Ishikawa (cell line): Measurements from ENCODE around the gene UNC5C.
A peak's percentile ranks its signal among the peaks of the same experiment; 100 is the strongest.

ENCODE experiments used
- CEBPB ChIP-seq: IDR thresholded peaks from 2 replicates; pipeline ENCODE4 v1.6.1; 2012
- CREB1 ChIP-seq: IDR thresholded peaks from 2 replicates; pipeline ENCODE4 v1.6.1; 2012; ENCODE audit warnings: low read depth
- EGR1 ChIP-seq: IDR thresholded peaks from 2 replicates; pipeline ENCODE4 v1.6.1; 2012
- EP300 ChIP-seq: IDR thresholded peaks from 2 replicates; pipeline ENCODE4 v1.6.1; 2012; ENCODE audit warnings: borderline replicate concordance
- FOXM1 ChIP-seq: IDR thresholded peaks from 2 replicates; pipeline ENCODE4 v1.6.1; 2012; ENCODE audit warnings: low read depth, borderline replicate concordance
- MAX ChIP-seq: IDR thresholded peaks from 2 replicates; pipeline ENCODE4 v1.6.1; 2012
- NFIC ChIP-seq: IDR thresholded peaks from 2 replicates; pipeline ENCODE4 v1.6.1; 2012
- RAD21 ChIP-seq: IDR thresholded peaks from 2 replicates; pipeline ENCODE4 v1.6.1; 2012; ENCODE audit warnings: low read depth
- REST ChIP-seq: IDR thresholded peaks from 2 replicates; pipeline ENCODE4 v1.6.1; 2012; ENCODE audit warnings: low read depth, mild to moderate bottlenecking
- TAF1 ChIP-seq: IDR thresholded peaks from 2 replicates; pipeline ENCODE4 v1.6.1; 2012; ENCODE audit warnings: low read depth, mild to moderate bottlenecking
- TCF12 ChIP-seq: IDR thresholded peaks from 2 replicates; pipeline ENCODE4 v1.6.1; 2012; ENCODE audit warnings: low read depth
- TEAD4 ChIP-seq: IDR thresholded peaks from 2 replicates; pipeline ENCODE4 v1.6.1; 2012
- USF1 ChIP-seq: IDR thresholded peaks from 2 replicates; pipeline ENCODE4 v1.6.1; 2012
- YY1 ChIP-seq: IDR thresholded peaks from 2 replicates; pipeline ENCODE4 v1.6.1; 2012; ENCODE audit warnings: low read depth
- ZBTB7A ChIP-seq: IDR thresholded peaks from 2 replicates; pipeline ENCODE4 v1.6.1; 2012; ENCODE audit warnings: low read depth

Gene UNC5C

GRCh38 chr4:95216636-95217035 is 332.1 kb downstream of the UNC5C start:
- TF ChIP-seq TCF12: no peak
- no peak for TF ChIP-seq RAD21
- no peak for TF ChIP-seq EP300
- no peak for TF ChIP-seq YY1
- TF ChIP-seq MAX: no peak
- no peak for TF ChIP-seq USF1
- TF ChIP-seq REST: no peak
- no peak for TF ChIP-seq CREB1
- no peak for TF ChIP-seq TEAD4
- no peak for TF ChIP-seq FOXM1
- no peak for TF ChIP-seq TAF1

- TF ChIP-seq FOXM1 (no peak), TCF12 (no peak), YY1 (no peak), TAF1 (no peak), NFIC (no peak), CEBPB (0 out of 2 replicates have a peak, but pooled peaks have one; percentile 39), TEAD4 (no peak)
Observed at GRCh38 chr4:95215991-95216605, 332.7 kb downstream of the UNC5C start.

- TF ChIP-seq MAX (no peak), EGR1 (no peak)
Observed at GRCh38 chr4:95215043-95215442, 333.7 kb downstream of the UNC5C start.

- no peak for TF ChIP-seq USF1
- no peak for TF ChIP-seq NFIC
- TF ChIP-seq ZBTB7A: no peak
- TF ChIP-seq RAD21: no peak
- TF ChIP-seq REST: no peak
- TF ChIP-seq FOXM1: no peak
- no peak for TF ChIP-seq EGR1
- no peak for TF ChIP-seq MAX
- no peak for TF ChIP-seq TAF1
- TF ChIP-seq CREB1: no peak
Observed at GRCh38 chr4:95214408-95214807, 334.4 kb downstream of the UNC5C start.

- TF ChIP-seq MAX (no peak), YY1 (no peak), CEBPB (no peak), REST (no peak), EGR1 (no peak), TAF1 (no peak)
Observed at GRCh38 chr4:95213366-95213765, 335.4 kb downstream of the UNC5C start.
